A549 treated with DMSO at 1 μM for 4 hours (cell line): ENCODE measurements around the gene CTRB1. TPM values are rescaled to one million over a fixed set of nuclear protein-coding genes. Genes with fewer than 3 reads are reported as not detected.

ENCODE experiments used
- total RNA-seq: library from RNA; stranded (reverse); fragments of 200-300 nt; extraction: Qiagen RNA extraction; gene quantifications from 5 replicates; pipeline ENCODE4 v1.2.3, GENCODE V29; 2022; ENCODE audit warnings: low read depth

The CTRB1 gene
- not detected in 5 replicates for total RNA-seq

DNA sequence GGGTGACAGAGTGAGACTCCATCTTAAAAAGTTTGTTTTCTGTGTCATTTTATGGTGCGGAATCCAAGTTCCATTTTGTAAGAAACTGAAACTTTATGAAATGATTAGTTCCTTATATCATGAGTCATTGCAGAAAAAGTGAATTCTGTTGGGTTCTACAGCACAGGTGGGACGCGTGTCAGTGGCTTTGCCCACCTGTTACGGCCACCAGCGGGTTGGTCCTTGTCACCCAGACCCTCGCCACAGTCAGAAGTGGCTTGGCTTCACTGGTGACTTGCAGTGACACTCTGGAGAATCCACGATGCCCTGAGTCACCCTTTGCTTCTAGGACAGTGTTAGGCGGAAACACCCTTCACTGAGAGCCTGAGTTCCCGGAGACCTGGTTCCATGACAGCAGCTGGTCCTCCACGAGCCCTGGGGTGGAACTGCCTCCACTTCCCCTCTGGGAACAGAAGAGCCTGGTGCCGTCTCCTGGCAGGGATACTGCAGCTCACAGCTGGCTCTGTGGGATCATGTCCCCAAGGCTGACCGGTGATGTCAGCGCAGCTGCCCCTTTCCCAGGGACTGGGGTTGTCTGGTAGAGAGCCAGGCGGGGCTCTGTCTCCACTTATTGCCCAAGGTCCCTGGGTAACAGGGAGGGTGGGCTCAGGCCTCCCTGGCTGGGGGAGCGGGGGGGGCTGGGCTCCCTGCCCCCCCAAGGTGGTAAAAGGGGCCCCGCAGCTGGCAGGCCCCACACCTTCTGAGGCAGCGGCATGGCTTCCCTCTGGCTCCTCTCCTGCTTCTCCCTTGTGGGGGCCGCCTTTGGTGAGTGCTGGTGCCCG lies at the start of gene CTRB1:
CTRB1 (plus strand) TSS at position 733 of the 821 bp plus-strand sequence; CDS start at position 753, 20 bp downstream.

DNA sequence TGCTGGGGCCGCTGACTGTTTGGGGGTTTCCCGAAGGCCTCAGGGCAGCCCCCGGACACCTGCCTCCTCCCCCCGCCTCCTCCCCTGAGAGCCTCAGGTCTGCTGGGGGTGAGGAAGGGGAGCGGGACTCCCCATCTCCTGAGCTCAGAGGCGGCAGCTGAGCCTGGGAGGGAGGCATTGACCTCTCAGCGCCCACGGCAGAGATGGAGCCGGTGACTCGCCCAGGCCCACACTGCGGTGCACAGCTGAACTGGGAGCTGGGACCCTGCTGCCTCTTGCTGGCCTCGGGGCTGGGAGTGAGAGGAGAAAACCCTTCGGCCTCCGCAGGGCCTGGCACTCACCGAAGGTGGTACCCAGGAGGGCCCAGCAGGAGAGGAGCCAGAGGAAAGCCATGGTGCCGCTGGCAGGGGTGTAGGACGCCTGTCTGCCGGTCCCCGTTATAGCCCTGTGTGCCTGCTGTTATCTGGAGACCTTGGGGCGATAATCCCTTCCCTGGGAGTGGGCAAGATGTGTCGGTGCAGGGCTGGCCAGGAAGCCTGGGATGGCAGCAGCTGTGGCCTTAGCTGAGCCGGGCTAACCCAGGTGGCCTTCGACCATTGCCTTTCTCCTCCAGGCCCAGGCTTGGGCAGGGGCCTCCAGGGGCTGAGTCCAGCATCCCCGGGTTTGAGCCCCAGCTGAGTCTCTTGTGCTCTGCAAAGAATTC lies 11.9 kb upstream of the CTRB1 start, which contains the start of gene CTRB2:
CTRB2 (minus strand) TSS at position 413 of the 703 bp plus-strand sequence; CDS start at position 393, 20 bp downstream.

DNA sequence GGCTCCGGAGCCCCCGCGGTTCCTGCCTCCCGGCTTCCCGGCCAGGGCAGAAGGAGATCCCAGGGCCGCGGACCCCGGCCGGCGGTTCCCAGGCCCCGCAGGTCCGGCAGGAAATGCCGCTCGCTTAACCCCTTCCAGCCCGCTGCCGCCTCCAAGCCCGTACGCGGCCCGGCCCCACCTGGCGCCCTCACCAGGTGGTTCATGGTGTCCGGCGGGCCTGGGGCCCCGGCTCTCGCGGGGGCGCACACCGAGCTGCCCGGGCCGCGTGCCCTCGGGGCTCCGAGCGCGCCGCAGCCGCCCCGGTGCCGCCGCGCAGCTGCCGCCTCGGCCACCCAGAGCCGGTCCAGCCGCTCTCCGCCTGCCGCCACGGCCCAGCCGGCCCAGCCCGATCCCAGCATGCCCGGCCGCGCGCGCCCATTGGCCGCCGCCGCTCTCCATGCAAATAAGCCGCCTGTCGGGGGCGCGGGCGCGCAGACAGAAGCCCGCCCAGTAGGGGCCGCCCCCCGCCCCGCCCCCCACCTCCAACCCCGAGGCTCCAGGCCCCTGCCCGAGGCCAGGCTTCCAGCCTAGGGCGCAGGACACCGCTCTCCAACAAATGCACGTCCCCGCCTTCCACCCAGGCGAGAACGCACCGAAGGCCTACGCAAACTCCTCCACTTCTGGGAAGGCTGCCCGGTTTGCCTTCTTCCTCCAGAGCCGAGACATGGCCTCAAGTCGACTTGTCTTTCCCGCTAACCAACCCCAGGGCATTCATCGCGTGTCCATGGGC lies 32.7 kb downstream of the CTRB1 start, which contains the start of gene BCAR1:
BCAR1 (minus strand) TSS at position 345 of the 769 bp plus-strand sequence; CDS start at position 203, 142 bp downstream.

Other genes starting within 250 kb of the CTRB1 start
- gene WDR59, start 233.9 kb upstream of the CTRB1 start, total RNA-seq = 20.2 to 35.0 TPM (median 31.2 TPM) in 5 replicates
- gene ZNRF1, start 220.0 kb upstream of the CTRB1 start, total RNA-seq = 18.4 to 25.4 TPM (median 23.5 TPM) in 5 replicates
- 0.55 to 0.99 TPM (median 0.67 TPM) in 5 replicates for gene LDHD, start 102.2 kb upstream of the CTRB1 start, total RNA-seq
- gene ZFP1, start 70.5 kb upstream of the CTRB1 start, total RNA-seq = 10.1 to 13.0 TPM (median 12.8 TPM) in 5 replicates
- gene CTRB2, start 11.8 kb upstream of the CTRB1 start, total RNA-seq = not detected in 5 replicates
- 67.4 to 94.3 TPM (median 76.5 TPM) in 5 replicates for gene BCAR1, start 32.6 kb downstream of the CTRB1 start, total RNA-seq
- gene CFDP1, start 214.5 kb downstream of the CTRB1 start, total RNA-seq = 50.8 to 59.6 TPM (median 53.8 TPM) in 5 replicates
- 12.5 to 19.0 TPM (median 16.0 TPM) in 5 replicates for gene TMEM170A, start 245.7 kb downstream of the CTRB1 start, total RNA-seq